ENCODE results near the gene MICAL3. TPM values are rescaled to one million over a fixed set of nuclear protein-coding genes. Genes with fewer than 3 reads are reported as not detected.

The MICAL3 gene
- total RNA-seq, 4 donors from 2014 or later, result 24.3 to 29.7 (median 28.2) TPM

DNA sequence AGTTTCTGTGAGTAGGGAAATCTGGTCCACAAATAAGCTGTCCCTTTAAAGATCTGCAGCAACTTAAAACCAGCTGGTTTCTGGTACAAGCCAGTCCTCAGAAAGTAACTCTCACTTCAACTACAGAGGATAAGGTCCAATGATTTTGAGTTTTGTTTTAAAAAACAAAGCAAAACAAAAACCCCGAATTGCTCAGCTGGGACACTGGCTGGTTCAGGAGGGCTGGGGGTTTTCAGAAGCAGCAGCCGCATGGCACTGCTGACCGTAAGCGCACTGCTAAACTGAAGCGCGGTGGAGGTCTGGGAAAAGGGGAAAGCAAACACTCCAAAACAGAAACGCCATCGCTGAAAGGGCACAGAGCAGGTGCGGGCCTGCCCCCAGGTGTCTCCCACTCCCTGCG is 59.7 kb downstream of the MICAL3 start:
- no peak overlapping the region for H3K4me3 ChIP-seq (ENCODE audit: low read depth, poor library complexity, severe bottlenecking)
- TF ChIP-seq POLR2A (IDR thresholded peaks at IDR 0.05), result no peak
- TF ChIP-seq, protein P1, sequence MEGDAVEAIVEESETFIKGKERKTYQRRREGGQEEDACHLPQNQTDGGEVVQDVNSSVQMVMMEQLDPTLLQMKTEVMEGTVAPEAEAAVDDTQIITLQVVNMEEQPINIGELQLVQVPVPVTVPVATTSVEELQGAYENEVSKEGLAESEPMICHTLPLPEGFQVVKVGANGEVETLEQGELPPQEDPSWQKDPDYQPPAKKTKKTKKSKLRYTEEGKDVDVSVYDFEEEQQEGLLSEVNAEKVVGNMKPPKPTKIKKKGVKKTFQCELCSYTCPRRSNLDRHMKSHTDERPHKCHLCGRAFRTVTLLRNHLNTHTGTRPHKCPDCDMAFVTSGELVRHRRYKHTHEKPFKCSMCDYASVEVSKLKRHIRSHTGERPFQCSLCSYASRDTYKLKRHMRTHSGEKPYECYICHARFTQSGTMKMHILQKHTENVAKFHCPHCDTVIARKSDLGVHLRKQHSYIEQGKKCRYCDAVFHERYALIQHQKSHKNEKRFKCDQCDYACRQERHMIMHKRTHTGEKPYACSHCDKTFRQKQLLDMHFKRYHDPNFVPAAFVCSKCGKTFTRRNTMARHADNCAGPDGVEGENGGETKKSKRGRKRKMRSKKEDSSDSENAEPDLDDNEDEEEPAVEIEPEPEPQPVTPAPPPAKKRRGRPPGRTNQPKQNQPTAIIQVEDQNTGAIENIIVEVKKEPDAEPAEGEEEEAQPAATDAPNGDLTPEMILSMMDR (IDR thresholded peaks at IDR 0.05), result no peak
- WGBS, 2 donors, result 63 to 73% methylated on average over 10 of the region's 10 CpGs
- no peak for DNase-seq (ENCODE audit: low spot score in 2 of 2)
- intact Hi-C loops (cut with DNase I; ENCODE audit: low total_unique reads), result no loop called here

DNA sequence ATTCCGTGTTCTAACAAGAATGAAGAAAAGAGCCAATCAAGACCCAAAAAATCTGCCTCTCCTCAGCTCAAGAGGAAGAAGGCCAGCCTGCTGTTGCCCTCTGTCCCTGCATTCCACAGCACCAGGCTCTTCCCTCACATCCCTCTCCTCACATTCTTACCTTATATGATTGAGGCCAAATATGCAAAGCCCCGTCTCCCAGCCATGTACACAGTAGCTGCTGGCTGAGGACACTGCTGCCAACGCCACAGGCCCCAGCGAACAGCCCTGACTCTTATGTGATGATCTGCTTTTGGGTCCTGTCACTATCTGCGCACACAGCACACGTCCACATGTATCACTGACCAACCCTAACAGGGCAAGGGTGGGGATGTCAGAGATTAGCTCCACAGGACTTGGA is 60.2 kb downstream of the MICAL3 start:
- WGBS, 2 donors, result 74 to 86% methylated on average over 6 of the region's 6 CpGs

DNA sequence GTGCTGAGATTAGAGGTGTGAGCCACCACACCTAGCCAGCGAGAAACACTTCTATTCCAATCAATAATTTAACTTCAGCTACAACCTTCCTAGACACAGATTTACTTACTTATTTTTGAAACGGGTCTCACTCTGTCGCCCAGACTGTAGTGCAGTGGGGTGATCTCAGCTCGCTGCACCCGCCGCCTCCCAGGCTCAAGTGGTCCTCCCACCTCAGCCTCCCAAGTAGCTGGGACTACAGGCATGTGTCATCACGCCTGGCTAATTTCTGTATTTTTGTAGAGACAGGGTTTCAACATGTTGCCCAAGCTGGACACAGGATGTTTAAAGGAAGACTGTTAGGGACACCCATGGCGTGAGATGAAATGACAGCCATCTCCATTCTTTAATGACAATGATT is 61.3 kb downstream of the MICAL3 start:
- DNase-seq (ENCODE audit: low spot score in 2 of 2), result no peak
- H3K4me3 ChIP-seq (ENCODE audit: low read depth, poor library complexity, severe bottlenecking), result no peak overlapping the region
- no peak for TF ChIP-seq POLR2A (IDR thresholded peaks at IDR 0.05)
- TF ChIP-seq, protein P1 (IDR thresholded peaks at IDR 0.05), result no peak
- 92 to 98% methylated on average over 8 of the region's 8 CpGs for WGBS, 2 donors
- intact Hi-C loops (cut with DNase I; ENCODE audit: low total_unique reads), result no loop called here

More for the DNA sequence above, 60.2 kb downstream of the MICAL3 start:
- H3K4me3 ChIP-seq (ENCODE audit: low read depth, poor library complexity, severe bottlenecking), result no peak overlapping the region
- intact Hi-C loops (cut with DNase I; ENCODE audit: low total_unique reads), result no loop called here
- no peak for DNase-seq (ENCODE audit: low spot score in 2 of 2)
- TF ChIP-seq, protein P1 (IDR thresholded peaks at IDR 0.05), result no peak
- no peak for TF ChIP-seq POLR2A (IDR thresholded peaks at IDR 0.05)

DNA sequence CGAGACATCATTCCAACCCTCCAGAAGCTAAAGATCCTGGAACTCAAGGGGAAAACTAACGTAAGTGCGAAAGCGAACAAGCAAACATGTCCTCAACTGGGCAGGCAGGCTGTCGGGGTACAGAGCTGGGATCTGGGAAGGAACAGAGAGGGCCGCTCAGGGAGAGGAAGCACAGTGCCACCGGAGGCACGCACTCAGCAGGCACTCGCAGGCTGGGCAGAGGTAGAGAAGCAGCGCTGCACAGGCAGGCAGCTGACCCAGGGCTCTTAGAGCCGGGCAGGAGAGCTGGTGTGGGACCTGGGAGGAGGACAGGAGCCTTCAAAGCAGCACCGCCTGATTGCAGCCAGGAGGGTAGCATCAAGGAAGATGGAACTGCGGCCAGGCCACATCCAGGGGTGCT is 62.2 kb downstream of the MICAL3 start:
- 96 to 97% methylated on average over 13 of the region's 13 CpGs for WGBS, 2 donors
- no peak overlapping the region for H3K4me3 ChIP-seq (ENCODE audit: low read depth, poor library complexity, severe bottlenecking)
- no peak for DNase-seq (ENCODE audit: low spot score in 2 of 2)
- TF ChIP-seq POLR2A (IDR thresholded peaks at IDR 0.05), result no peak
- TF ChIP-seq, protein P1 (IDR thresholded peaks at IDR 0.05), result no peak
- intact Hi-C loops (cut with DNase I; ENCODE audit: low total_unique reads), result no loop called here

DNA sequence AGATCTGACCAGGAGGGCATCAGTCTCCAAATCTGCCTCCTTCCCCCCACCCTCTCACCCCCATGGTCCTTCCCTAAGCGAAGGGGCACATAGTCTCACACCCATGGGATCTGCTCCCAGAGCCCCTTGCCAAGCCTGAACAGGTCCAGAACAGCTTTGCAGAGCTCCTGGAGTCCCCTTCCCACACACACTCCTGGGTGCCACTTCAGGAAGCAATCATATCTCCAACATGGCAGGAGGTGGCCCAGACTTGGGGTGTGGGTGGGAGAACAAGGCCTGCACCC is 63.0 kb downstream of the MICAL3 start:
- TF ChIP-seq, protein P1 (IDR thresholded peaks at IDR 0.05), result no peak
- TF ChIP-seq POLR2A (IDR thresholded peaks at IDR 0.05), result no peak
- no peak for DNase-seq (ENCODE audit: low spot score in 2 of 2)
- intact Hi-C loops (cut with DNase I; ENCODE audit: low total_unique reads), result no loop called here
- no peak overlapping the region for H3K4me3 ChIP-seq (ENCODE audit: low read depth, poor library complexity, severe bottlenecking)
- 25 to 100% methylated on average over 1 of the region's 1 CpG for WGBS, 2 donors

DNA sequence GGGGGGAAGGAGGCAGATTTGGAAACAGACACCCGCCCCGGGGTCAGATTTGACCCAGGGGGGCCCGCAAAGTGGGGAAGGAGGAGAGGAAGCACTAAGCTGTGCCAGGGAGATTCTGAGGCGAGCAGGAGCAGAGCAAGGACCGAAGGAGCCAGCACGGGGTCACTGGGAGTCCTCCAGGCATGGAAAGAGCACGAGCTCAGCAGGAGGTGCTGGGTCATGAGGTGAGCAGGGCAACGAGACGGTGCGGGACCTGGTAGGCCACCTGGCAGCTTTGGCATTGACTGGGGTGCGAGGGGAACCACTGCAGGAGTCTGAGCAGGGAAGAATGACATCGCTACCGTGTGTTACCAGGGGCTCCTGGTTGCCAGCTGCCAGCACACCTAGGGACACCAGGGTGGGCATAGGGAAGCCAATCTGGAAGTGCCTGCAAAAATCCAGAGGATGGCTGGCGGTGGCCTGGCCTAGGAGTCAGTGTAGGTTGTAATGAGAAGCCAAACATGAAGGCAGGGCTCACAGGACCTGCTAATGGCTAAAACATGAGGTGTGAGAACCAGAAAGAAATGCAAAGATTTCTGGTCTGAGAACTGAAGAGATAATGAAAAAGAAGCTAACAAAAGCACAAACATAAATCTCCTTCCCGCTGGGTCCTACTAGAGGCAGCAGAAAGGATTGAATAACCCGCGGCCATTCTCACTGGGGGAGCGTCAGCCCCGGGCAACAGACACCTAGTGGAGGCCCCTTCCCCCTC is 63.5 kb downstream of the MICAL3 start:
- 79 to 90% methylated on average over 19 of the region's 19 CpGs for WGBS, 2 donors
- intact Hi-C loops (cut with DNase I; ENCODE audit: low total_unique reads), result no loop called here
- TF ChIP-seq POLR2A (IDR thresholded peaks at IDR 0.05), result no peak
- TF ChIP-seq, protein P1 (IDR thresholded peaks at IDR 0.05), result no peak
- no peak for DNase-seq (ENCODE audit: low spot score in 2 of 2)
- no peak overlapping the region for H3K4me3 ChIP-seq (ENCODE audit: low read depth, poor library complexity, severe bottlenecking)
